GM23338 (cell line): Measurements from ENCODE around the gene KCNAB2. TPM values are rescaled to one million over a fixed set of nuclear protein-coding genes. Genes with fewer than 3 reads are reported as not detected.
A peak's percentile ranks its signal among the peaks of the same experiment; 100 is the strongest.

Experiments
- ATAC-seq: fragments of 200-7000 bp; cut with Tn5 transposase; 3 replicates; pipeline ENCODE4 v1.9.1; 2020
- DNase-seq: peaks from one replicate; pipeline ENCODE4 v3.0.0-alpha.2; 2015; ENCODE audit warnings: low spot score
- H2AFZ ChIP-seq: fragments of 200-600 bp; sonication (generic); 2 replicates; pipeline ENCODE4 v1.8.0; 2016; ENCODE audit warnings: antibody characterized with exemption, mild to moderate bottlenecking, moderate library complexity
- H3F3A ChIP-seq: fragments of 200-600 bp; sonication (generic); replicated peaks from 2 replicates; pipeline ENCODE4 v1.8.0; 2017; ENCODE audit warnings: antibody characterized with exemption, mixed run types, low read depth
- H3K27ac ChIP-seq: fragments of 200-600 bp; sonication (generic); 2 replicates; pipeline ENCODE4 v1.6.1; 2016; ENCODE audit warnings: low read depth
- H3K27me3 ChIP-seq: fragments of 200-600 bp; sonication (generic); 2 replicates; pipeline ENCODE4 v1.8.0; 2016; ENCODE audit warnings: mild to moderate bottlenecking, mixed run types, moderate library complexity; ENCODE audit not compliant: insufficient read depth
- H3K36me3 ChIP-seq: fragments of 200-600 bp; sonication (generic); 2 replicates; pipeline ENCODE4 v1.8.0; 2016; ENCODE audit warnings: mild to moderate bottlenecking; ENCODE audit not compliant: insufficient read depth
- H3K4me1 ChIP-seq: fragments of 200-600 bp; sonication (generic); 2 replicates; pipeline ENCODE4 v1.8.0; 2016; ENCODE audit warnings: mild to moderate bottlenecking, moderate library complexity; ENCODE audit not compliant: insufficient read depth
- H3K4me2 ChIP-seq: fragments of 200-600 bp; sonication (generic); 2 replicates; pipeline ENCODE4 v1.7.1; 2017; ENCODE audit warnings: mixed run types
- H3K4me3 ChIP-seq: fragments of 200-600 bp; sonication (generic); 2 replicates; pipeline ENCODE4 v1.6.1; 2016; ENCODE audit warnings: mixed run types
- H3K79me2 ChIP-seq: fragments of 200-600 bp; sonication (generic); replicated peaks from 2 replicates; pipeline ENCODE4 v1.8.0; 2017; ENCODE audit warnings: mild to moderate bottlenecking; ENCODE audit not compliant: insufficient read depth
- H3K9me2 ChIP-seq: fragments of 200-600 bp; sonication (generic); 2 replicates; pipeline ENCODE4 v1.8.0; 2017; ENCODE audit not compliant: insufficient read depth
- H4K20me1 ChIP-seq: fragments of 200-600 bp; sonication (generic); replicated peaks from 2 replicates; pipeline ENCODE4 v1.8.0; 2017; ENCODE audit warnings: mild to moderate bottlenecking; ENCODE audit not compliant: insufficient read depth
- H3K27ac Mint-ChIP-seq: 2 replicates; pipeline ENCODE4 v1.8.0; 2020; ENCODE audit warnings: inconsistent platforms, mild to moderate bottlenecking, moderate library complexity, mixed read lengths
- H3K27me3 Mint-ChIP-seq: 3 replicates; pipeline ENCODE4 v1.8.0; 2022; ENCODE audit warnings: low read depth, mild to moderate bottlenecking, moderate library complexity, mixed read lengths, inconsistent platforms; ENCODE audit not compliant: insufficient read depth, poor library complexity
- H3K36me3 Mint-ChIP-seq: 3 replicates; pipeline ENCODE4 v1.8.0; 2021; ENCODE audit warnings: low read depth, mild to moderate bottlenecking, inconsistent platforms, moderate library complexity, mixed read lengths
- H3K4me1 Mint-ChIP-seq: 3 replicates; pipeline ENCODE4 v1.8.0; 2020; ENCODE audit warnings: mild to moderate bottlenecking, inconsistent platforms, mixed read lengths
- H3K4me3 Mint-ChIP-seq: 3 replicates; pipeline ENCODE4 v1.8.0; 2021; ENCODE audit warnings: moderate library complexity, mild to moderate bottlenecking, inconsistent platforms, mixed read lengths
- H3K9me3 Mint-ChIP-seq: 3 replicates; pipeline ENCODE4 v1.8.0; 2020; ENCODE audit warnings: moderate library complexity, mild to moderate bottlenecking, inconsistent platforms, mixed read lengths
- CTCF ChIP-seq, 2 experiments: fragments of 200-600 bp in 1 of 2; sonication (generic) in 1 of 2; conservative IDR thresholded peaks; 2 replicates each; pipeline versions ENCODE4 v1.5.1 to v1.6.1; 2016 to 2017; ENCODE audit warnings: antibody characterized with exemption in 2 of 2, low read depth in 2 of 2, mild to moderate bottlenecking in 2 of 2, moderate library complexity in 1 of 2
- EZH2phosphoT487 ChIP-seq: fragments of 200-600 bp; sonication (generic); IDR thresholded peaks from one replicate; pipeline ENCODE4 v1.8.1; 2018; ENCODE audit warnings: antibody characterized with exemption; ENCODE audit not compliant: unreplicated experiment
- POLR2AphosphoS5 ChIP-seq: IDR thresholded peaks from 2 replicates; pipeline ENCODE4 v1.6.1; 2016; ENCODE audit warnings: antibody characterized with exemption, low read depth
- STAT1 ChIP-seq: IDR thresholded peaks from one replicate; pipeline ENCODE4 v1.6.1; 2016; ENCODE audit warnings: antibody characterized with exemption; ENCODE audit not compliant: unreplicated experiment
- ZNF462 ChIP-seq: fragments of 250-450 bp; sonication (Bioruptor Pico); IDR thresholded peaks from 2 replicates; pipeline ENCODE4 v1.5.0; 2020; ENCODE audit warnings: mild to moderate bottlenecking, moderate library complexity
- polyA plus RNA-seq: library from polyadenylated mRNA; unstranded; fragments of >200 nt; fragmentation: Nextera tagmentation; extraction: Ambion mirVana; gene quantifications from 2 replicates; pipeline ENCODE4 v1.2.1, GENCODE V29; 2016
- total RNA-seq: library from RNA; depleted of rRNA; stranded (reverse); fragments of >200 nt; shearing (Covaris generic); gene quantifications from 2 replicates; pipeline ENCODE4 v1.2.3, GENCODE V29; 2014

KCNAB2 gene
- total and polyA plus RNA-seq, 2 experiments from 2014 or later: 3.0 to 3.7 TPM

- Mint-ChIP-seq H3K36me3 (no peaks in the 10 kb centered on the region; the same call in 2 of the 3 replicates), H3K4me1 (no peaks in the 10 kb centered on the region; the same call in 2 of the 3 replicates), H3K9me3 (no peaks in the 10 kb centered on the region), H3K27me3 (peaks cover 18% of the 10 kb centered on the region), H3K27ac (no peak overlapping the region), H3K4me3 (peak overlapping the region; percentile 59)
- Histone ChIP-seq H3K4me3 (peak overlapping the region; percentile 53), H3K27ac (no peak overlapping the region), H3K4me1 (no peaks in the 10 kb centered on the region), H4K20me1 (no peaks in the 10 kb centered on the region), H3K79me2 (no peaks in the 10 kb centered on the region), H3K36me3 (no peaks in the 10 kb centered on the region), H3K9me2 (no peaks in the 10 kb centered on the region), H3K4me2 (peak overlapping the region; percentile 78), H3K27me3 (no peaks in the 10 kb centered on the region), H3F3A (no peaks in the 10 kb centered on the region), H2AFZ (peak overlapping the region; percentile 97)
- DNase-seq (peak; percentile 94), ATAC-seq (peak; percentile 89)
- TF ChIP-seq POLR2AphosphoS5 (peak; percentile 61; the same call in 1 of the 2 replicates), EZH2phosphoT487 (no peak)
These were observed 82.0 kb downstream of the KCNAB2 start for GRCh38 chr1:6127587-6128163.

GRCh38 chr1:6128276-6129081, 82.8 kb downstream of the KCNAB2 start:
- no peaks in the 10 kb centered on the region for H3K9me3 Mint-ChIP-seq
- Histone ChIP-seq H3K4me1 (no peaks in the 10 kb centered on the region), H3K79me2 (no peaks in the 10 kb centered on the region), H3K36me3 (no peaks in the 10 kb centered on the region), H3F3A (no peaks in the 10 kb centered on the region), H2AFZ (peak overlapping the region; percentile 97), H4K20me1 (no peaks in the 10 kb centered on the region), H3K9me2 (no peaks in the 10 kb centered on the region), H3K4me2 (peak overlapping the region; percentile 78), H3K27ac (no peak overlapping the region), H3K27me3 (no peaks in the 10 kb centered on the region), H3K4me3 (peak overlapping the region; percentile 53)
- ATAC-seq (peak; percentile 18), DNase-seq (no peak)
- no peak for TF ChIP-seq STAT1
- no peak for TF ChIP-seq CTCF (conservative IDR thresholded peaks at IDR 0.05; ENCODE audit: low read depth in 2 of 2)
- TF ChIP-seq POLR2AphosphoS5: no peak
- no peak for TF ChIP-seq ZNF462 (CRISPR knock-in tag)
- H3K4me3 Mint-ChIP-seq: peak overlapping the region; percentile 59; the same call in 2 of the 3 replicates
- H3K36me3 Mint-ChIP-seq: no peaks in the 10 kb centered on the region; the same call in 2 of the 3 replicates
- H3K27ac Mint-ChIP-seq: no peak overlapping the region
- H3K4me1 Mint-ChIP-seq: no peaks in the 10 kb centered on the region; the same call in 2 of the 3 replicates
- peaks cover 19% of the 10 kb centered on the region for H3K27me3 Mint-ChIP-seq
